ENCODE data around the gene SUPV3L1.
"Not testable (repeated sequence)": the region's sequence is repeated elsewhere in the genome, so short reads cannot be mapped to it uniquely, and the experiment has no call there.

Gene SUPV3L1

GRCh38 chr10:69250041-69250440 is 70.0 kb downstream of the SUPV3L1 start:
- no peak for TF ChIP-seq CTCF (IDR thresholded peaks at IDR 0.05; ENCODE audit: extremely low read depth, missing control alignments)
- no peak for DNase-seq (ENCODE audit: low spot score)

GRCh38 chr10:69251417-69251816 is 71.4 kb downstream of the SUPV3L1 start:
- DNase-seq (ENCODE audit: low spot score), result not testable (repeated sequence)

- DNase-seq (ENCODE audit: low spot score), result no peak
- no peak for TF ChIP-seq CTCF (IDR thresholded peaks at IDR 0.05; ENCODE audit: extremely low read depth, missing control alignments)
Observed at GRCh38 chr10:69253171-69253570, 73.1 kb downstream of the SUPV3L1 start.

GRCh38 chr10:69254877-69255276 is 74.8 kb downstream of the SUPV3L1 start:
- TF ChIP-seq CTCF (IDR thresholded peaks at IDR 0.05; ENCODE audit: extremely low read depth, missing control alignments), result no peak
- DNase-seq (ENCODE audit: low spot score), result no peak
